ENCODE results near the gene PI4KA. TPM values are rescaled to one million over a fixed set of nuclear protein-coding genes. Genes with fewer than 3 reads are reported as not detected.

PI4KA gene
- total RNA-seq, 1 donor from 2014 or later: 24.1 TPM

- no peak for DNase-seq (ENCODE audit: low read depth)
- TF ChIP-seq CTCF (conservative IDR thresholded peaks at IDR 0.05; ENCODE audit: low read depth, low read length): no peak
- no peak overlapping the region for H3K4me3 ChIP-seq (ENCODE audit: low read depth, low read length)
Measured at GRCh38 chr22:20764471-20764720, 94.2 kb downstream of the PI4KA start.

- TF ChIP-seq CTCF (conservative IDR thresholded peaks at IDR 0.05; ENCODE audit: low read depth, low read length): no peak
- DNase-seq (ENCODE audit: low read depth): no peak
- H3K4me3 ChIP-seq (ENCODE audit: low read depth, low read length): no peak overlapping the region
Measured at GRCh38 chr22:20763630-20764470, 94.8 kb downstream of the PI4KA start.

- no peak for TF ChIP-seq CTCF (conservative IDR thresholded peaks at IDR 0.05; ENCODE audit: low read depth, low read length)
- H3K4me3 ChIP-seq (ENCODE audit: low read depth, low read length): no peak overlapping the region
- no peak for DNase-seq (ENCODE audit: low read depth)
Measured at GRCh38 chr22:20762233-20762796, 96.3 kb downstream of the PI4KA start.

- DNase-seq (ENCODE audit: low read depth): no peak
- no peak for TF ChIP-seq CTCF (conservative IDR thresholded peaks at IDR 0.05; ENCODE audit: low read depth, low read length)
Measured at GRCh38 chr22:20761536-20761935, 97.1 kb downstream of the PI4KA start.

GRCh38 chr22:20760084-20760483, 98.5 kb downstream of the PI4KA start:
- TF ChIP-seq CTCF (conservative IDR thresholded peaks at IDR 0.05; ENCODE audit: low read depth, low read length): no peak
- no peak for DNase-seq (ENCODE audit: low read depth)
- no peak overlapping the region for H3K4me3 ChIP-seq (ENCODE audit: low read depth, low read length)

More at GRCh38 chr22:20761536-20761935, 97.1 kb downstream of the PI4KA start:
- no peak overlapping the region for H3K4me3 ChIP-seq (ENCODE audit: low read depth, low read length)

- no peak overlapping the region for H3K4me3 ChIP-seq (ENCODE audit: low read depth, low read length)
Measured at GRCh38 chr22:20758688-20759087, 99.9 kb downstream of the PI4KA start.

More at GRCh38 chr22:20758688-20759087, 99.9 kb downstream of the PI4KA start:
- no peak for TF ChIP-seq CTCF (conservative IDR thresholded peaks at IDR 0.05; ENCODE audit: low read depth, low read length)
- no peak for DNase-seq (ENCODE audit: low read depth)
